GM18511 (cell line): ENCODE results near the gene ADAMTS2.
"Not testable (repeated sequence)": the region's sequence is repeated elsewhere in the genome, so short reads cannot be mapped to it uniquely, and the experiment has no call there.

Experiments used
- ATAC-seq: cut with Tn5 transposase; IDR thresholded peaks from one replicate; pipeline ENCODE4 v1.9.1; 2021; ENCODE audit warnings: mild to moderate bottlenecking, moderate library complexity; ENCODE audit not compliant: unreplicated experiment

ADAMTS2 gene

DNA sequence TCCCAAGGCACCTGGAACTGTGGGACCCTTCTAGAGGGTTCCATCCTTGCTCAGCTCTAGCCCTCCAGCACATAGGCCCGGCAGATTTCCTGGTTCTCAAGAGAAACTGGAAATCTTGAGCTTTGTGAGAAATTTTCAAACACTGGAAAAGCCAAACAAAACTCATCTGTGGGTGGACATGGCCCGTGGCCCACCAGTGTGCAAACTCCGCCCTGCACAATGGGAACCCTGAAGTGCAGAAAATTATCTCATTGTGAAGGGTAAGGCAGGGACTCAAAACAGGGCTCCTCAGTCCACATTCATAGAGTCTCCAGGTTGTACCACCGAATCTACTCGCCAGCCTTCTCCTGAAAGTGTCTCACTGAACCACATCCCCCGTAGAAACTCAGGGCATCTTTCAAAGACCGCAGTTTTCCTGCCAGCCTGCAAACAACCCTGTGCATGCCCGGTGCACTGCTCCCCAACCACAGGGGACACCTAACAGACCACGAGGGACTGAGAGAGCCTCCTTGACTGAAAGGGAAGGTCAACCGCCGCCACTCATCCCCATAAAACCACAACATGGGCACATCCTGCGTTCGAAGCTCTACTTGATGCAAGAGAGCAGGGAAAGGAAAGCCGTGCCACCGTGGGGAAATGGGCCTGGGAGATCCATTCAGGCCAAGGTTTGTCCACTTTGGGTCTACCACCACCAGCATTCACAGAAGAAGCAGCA is 18.1 kb downstream of the ADAMTS2 start:
- no peak for ATAC-seq

DNA sequence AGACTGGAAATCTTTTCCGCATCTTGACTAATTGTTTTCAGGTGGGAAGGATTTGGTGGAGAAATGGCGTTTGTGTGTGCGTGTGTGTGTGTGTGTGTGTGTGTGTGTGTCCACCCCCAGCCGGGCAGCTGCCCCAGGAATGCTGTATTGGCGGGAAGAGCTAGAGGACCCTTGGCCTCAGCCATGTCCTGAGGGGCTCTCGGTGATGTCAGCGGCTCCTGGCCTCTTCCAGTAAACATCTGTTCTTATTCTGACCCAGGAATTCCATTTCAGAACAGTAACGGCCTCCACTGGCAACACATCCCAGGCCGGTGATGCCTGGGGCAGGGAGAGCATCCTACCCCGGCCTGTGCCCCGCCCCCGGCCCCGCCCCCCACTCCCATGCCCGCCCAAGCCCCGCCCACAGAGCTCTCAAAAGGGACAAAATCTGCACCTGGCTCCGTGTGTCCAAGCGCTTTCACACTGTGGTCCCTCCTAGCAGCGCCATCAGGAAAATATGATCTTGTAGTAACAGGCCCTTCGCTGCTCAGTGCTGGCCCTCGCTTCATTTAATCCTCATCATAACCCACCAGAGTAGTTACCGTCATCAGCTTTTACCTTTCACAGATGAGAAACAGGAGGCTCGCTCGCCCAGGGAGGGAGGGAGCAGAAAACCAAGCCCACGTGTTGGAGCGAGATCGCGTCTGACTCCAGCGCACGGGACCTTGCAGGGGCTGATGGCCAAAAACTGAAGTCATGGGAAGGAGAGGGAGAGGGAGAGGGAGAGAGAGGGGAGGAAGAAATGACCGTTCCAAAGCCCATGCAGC is 18.9 kb downstream of the ADAMTS2 start:
- ATAC-seq, result no peak

DNA sequence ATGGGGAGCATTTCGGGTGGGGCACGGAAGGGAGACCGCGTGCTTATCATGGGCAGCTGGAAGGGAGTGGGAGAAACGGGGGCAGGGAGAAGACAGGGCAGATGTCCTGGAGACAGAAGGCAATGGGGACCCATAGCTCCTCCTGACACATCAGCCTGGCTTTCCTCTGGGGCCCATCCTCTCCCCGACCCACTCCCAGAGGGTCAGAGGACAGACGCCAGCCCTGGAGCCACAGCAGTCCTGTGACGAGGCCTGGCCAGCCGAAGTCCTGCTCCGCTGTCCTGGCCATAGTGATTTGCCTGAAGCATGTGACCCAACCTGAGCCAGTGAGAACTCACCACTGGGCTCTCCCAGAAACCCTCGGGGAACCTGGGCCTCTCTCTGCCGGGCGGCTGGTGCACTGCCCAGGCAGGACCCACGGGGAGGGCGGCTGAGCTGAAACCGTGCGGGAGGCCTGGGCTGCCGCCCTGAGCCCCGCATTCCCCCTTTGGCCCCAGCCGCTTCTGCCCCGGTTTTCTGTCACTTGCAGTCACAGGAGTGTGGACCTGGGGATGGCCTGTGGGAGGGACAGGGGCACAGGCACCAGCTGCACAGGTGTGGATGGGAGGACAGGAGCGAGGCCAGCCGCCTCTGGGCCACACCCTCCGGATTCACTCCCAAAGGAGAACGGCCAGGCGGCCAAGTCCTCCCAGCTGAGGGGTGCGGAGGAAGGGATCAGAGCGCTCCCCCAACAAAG is 19.8 kb downstream of the ADAMTS2 start:
- ATAC-seq, result no peak

DNA sequence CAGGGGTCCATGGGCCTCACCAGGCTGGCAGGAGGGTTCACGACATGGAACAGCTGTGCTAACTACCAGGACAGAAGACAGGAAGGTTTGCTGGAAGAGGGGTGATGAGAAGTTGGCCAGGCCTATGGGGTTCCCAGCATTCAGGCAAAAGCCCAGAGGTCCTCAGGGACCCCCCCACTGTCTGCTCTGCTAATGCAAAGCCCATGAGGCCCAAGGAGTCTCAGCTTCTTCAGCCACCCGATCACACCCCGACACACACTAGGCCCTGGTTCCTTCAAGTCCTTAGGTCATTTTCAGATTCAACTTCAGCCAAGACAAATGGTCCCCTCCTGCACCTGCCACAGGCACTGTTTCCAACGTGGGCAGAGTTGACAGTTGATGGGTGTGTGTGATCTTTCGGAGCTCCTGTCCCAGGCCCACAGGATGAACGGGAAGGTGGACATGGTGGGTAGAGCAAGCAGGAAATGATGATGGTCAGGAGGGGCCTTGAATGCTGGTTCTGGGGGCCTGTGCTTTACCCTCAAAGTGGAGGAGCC is 20.4 kb downstream of the ADAMTS2 start:
- no peak for ATAC-seq

DNA sequence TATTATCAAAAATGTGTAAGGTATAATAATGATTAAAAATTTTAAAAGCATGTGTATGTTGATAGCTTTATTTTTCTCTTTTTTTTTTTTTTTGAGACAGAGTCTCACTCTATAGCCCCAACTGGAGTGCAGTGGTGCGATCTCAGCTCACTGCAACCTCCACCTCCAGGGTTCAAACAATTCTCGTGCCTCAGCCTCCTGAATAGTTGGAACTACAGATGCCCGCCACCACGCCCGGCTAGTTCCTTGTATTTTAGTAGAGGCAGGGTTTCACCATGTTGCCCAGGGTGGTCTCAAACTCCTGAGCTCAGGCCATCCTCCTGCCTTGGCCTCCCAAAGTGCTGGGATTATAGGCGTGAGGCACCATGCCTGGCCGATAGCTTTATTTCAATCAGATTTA is 20.9 kb downstream of the ADAMTS2 start:
- ATAC-seq, result not testable (repeated sequence)

GRCh38 chr5:179323026-179323870 is 22.0 kb downstream of the ADAMTS2 start:
- no peak for ATAC-seq

- no peak for ATAC-seq
Measured at GRCh38 chr5:179322071-179323025, 22.9 kb downstream of the ADAMTS2 start.

- no peak for ATAC-seq
Measured at GRCh38 chr5:179321206-179321987, 23.9 kb downstream of the ADAMTS2 start.

- no peak for ATAC-seq
Measured at GRCh38 chr5:179319741-179320281, 25.4 kb downstream of the ADAMTS2 start.

GRCh38 chr5:179319123-179319522 is 26.1 kb downstream of the ADAMTS2 start:
- ATAC-seq, result no peak

- no peak for ATAC-seq
Measured at GRCh38 chr5:179318221-179318955, 26.9 kb downstream of the ADAMTS2 start.

DNA sequence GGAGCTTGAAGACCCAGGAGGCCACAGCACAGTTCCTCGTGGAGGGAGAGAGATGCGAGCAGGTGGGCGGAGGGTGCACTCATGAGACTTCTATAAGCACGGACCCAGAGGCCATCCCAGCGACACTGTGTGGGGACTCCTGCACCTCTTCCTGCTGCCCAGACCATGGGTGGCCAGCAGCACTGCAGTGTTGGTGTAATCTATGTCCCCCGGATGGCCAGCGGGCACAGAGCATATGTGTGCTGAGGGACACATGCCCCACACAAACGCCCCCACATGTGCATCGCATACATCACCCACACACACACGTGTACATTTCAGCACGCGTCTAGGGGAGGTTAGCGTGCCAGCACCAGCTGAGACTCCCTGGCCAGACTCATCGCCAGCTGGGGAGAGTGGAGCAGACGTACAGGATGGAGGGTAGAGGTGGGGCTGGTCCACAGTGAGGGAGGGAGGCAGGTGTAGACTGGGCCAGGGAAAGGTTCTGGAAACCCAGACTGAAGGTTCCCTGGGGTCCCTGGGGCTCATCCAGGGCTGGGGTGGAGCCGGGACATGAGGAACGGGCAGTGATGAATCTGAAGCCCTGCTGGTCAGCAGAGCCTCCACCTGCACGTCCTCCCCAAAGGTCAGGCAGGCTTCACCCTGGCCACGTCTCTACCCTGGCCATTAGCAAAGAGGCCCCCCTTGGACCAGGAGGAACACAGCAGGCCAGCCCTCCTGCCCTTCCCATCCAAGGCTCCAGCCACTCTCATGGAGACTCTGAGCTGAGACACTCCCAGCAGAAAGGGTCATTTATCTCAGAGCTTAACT is 27.6 kb downstream of the ADAMTS2 start:
- ATAC-seq, result no peak

- no peak for ATAC-seq
Measured at GRCh38 chr5:179316982-179317381, 28.3 kb downstream of the ADAMTS2 start.

- ATAC-seq, result no peak
Measured at GRCh38 chr5:179316111-179316551, 29.1 kb downstream of the ADAMTS2 start.

DNA sequence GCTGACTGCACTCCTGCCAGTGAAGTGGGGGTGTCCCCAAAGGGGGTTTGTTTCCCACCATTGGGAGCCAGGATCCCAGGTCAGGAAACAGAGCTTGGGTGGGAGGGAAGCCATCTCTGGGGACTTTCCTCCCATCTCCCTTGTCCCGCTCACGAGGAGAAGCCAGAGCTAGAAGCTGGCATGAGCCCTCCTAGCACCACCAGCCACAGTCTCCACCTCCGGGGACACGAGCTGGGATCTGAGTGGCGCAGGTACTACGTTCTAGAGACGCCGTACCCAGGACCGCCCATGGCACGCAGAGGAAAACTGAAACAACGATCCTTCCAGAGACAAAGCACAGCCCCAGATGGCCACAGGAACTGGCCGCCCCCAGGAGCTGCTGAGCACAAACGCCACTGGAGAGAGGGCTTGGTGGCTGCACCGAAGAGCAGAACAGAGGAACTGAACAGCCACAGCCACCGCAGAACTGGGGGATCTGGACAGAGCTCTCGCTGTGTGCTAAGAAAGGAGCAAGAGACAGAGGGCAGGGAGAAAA is 29.8 kb downstream of the ADAMTS2 start:
- no peak for ATAC-seq

DNA sequence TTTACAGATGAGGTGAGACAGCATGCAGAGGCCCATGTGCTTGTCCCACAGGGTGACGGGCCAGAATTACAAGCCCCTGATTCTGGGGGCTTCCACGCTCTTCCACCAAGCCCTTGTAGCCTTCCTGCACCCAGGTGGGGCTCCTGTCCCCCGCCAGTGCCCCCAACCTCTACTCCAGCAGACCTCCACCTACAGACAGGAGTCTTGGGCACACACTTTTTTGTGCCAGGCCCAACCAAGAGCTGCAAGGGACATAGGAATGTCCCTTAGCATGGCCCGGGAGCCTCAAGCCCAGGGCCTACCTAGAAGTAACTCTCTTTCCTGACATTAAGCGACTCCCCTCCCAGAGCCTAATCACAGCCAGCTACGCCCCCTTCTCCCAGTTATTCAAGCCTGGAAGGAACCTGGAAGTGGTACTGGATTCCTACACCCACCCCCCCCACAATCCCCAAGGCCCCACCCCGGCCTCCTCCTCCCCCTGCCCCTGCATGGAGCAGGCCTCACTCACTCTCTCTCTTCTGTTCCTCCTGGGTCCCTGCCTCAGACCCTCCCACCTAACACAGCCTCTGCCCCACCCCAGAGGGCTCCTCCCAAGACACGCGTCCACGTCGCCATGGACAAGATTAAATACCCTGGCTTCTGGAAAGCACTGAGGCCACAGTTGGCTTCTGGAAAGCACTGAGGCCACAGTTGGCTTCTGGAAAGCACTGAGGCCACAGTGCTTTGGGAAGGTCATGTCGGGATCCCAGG is 30.5 kb downstream of the ADAMTS2 start:
- no peak for ATAC-seq
